PC-3 (cell line): ENCODE data around the gene UHRF1.

Experiments used
- CTCF ChIP-seq: fragments of 300-600 bp; sonication (generic); conservative IDR thresholded peaks from 2 replicates; pipeline ENCODE4 v1.5.1; 2017; ENCODE audit warnings: antibody characterized with exemption, low read depth, mild to moderate bottlenecking, low read length
- EZH2 ChIP-seq: fragments of 300-600 bp; sonication (generic); IDR thresholded peaks from one replicate; pipeline ENCODE4 v1.6.1; 2017; ENCODE audit warnings: antibody characterized with exemption, mild to moderate bottlenecking, low read length; ENCODE audit not compliant: unreplicated experiment
- EZH2phosphoT487 ChIP-seq: fragments of 300-600 bp; sonication (generic); IDR thresholded peaks from 2 replicates; pipeline ENCODE4 v1.6.1; 2018; ENCODE audit warnings: mild to moderate bottlenecking, antibody characterized with exemption, low read length, borderline replicate concordance

DNA sequence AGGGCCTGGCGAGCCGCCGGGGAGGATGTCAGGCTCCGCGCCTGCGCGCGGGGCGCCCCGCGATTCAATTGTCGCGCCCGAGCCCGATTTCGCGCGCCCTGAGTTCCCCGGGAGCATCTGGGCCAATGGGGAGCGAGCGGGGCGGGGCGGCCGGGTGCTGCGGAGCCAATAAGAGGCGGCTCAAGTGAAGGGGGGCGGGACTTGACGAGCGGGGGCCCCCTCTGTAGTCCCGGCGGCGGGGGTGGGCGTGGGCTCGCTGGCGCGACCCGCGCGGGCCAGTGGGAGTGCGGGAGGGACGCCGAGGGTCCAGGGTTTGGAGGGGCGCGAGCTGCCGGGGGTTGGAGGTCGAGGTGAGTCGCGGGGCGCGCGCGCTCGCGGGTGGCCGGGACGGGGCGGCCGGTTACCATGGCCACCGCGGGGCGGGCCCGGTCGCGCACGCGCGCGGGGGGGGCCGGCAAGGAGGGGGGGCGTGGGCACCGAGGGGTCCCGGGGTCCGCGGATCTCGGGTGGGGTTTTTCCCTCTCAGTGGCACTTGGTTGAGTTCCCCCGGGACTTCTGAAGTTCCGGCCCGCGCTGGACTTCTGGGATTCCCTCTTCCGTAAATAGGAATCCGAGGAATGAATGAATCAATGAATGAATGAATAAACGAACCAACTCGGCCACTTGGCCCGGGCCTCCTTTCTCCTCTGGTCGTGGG, 744 bp downstream of the UHRF1 start:
- TF ChIP-seq CTCF (no peak), EZH2 (no peak), EZH2phosphoT487 (no peak)
